HepG2 (cell line): Measurements from ENCODE around the gene POU3F1. TPM values are rescaled to one million over a fixed set of nuclear protein-coding genes. Genes with fewer than 3 reads are reported as not detected.
A peak's percentile ranks its signal among the peaks of the same experiment; 100 is the strongest.

Experiments used
- ATAC-seq: fragments of 200-7000 bp; cut with Tn5 transposase; 3 replicates; pipeline ENCODE4 v1.9.1; 2020; ENCODE audit warnings: mild to moderate bottlenecking, moderate library complexity
- BruUV-seq: library from RNA; stranded (reverse); fragments of 400-500 nt; replicated peaks from 2 replicates; lab custom pipeline; 2021; lab: Mats Ljungman, UMichigan
- CTCF ChIA-PET: fragments of 300-600 bp; formaldehyde crosslinking; extraction: SDS; loops from one replicate; lab custom pipeline; 2021; ENCODE audit warnings: low total read pairs, inconsistent platforms, low intra/inter-chr PET ratio; lab: Yijun Ruan, JAX
- POLR2A ChIA-PET: fragments of 350-600 bp; sonication (Branson Sonifier 250); formaldehyde crosslinking; loops from one replicate; lab custom pipeline; 2020; ENCODE audit warnings: antibody characterized with exemption, inconsistent platforms; lab: Yijun Ruan, JAX
- DNase-seq: peaks from one replicate; pipeline ENCODE4 v3.0.0-alpha.2; 2015; ENCODE audit warnings: low spot score
- FAIRE-seq: peaks from 3 replicates; lab custom pipeline; 2011; peaks lifted over from hg19 to GRCh38; lab: Jason Lieb, UNC
- H2AFZ ChIP-seq: one replicate; pipeline ENCODE4 v1.6.1; 2011; ENCODE audit warnings: low read length, inconsistent platforms
- H3K27ac ChIP-seq: fragments of 300-600 bp; 3 replicates; pipeline ENCODE4 v1.8.0; 2011; ENCODE audit warnings: mixed run types, mild to moderate bottlenecking, mixed read lengths, low read length, inconsistent platforms; ENCODE audit not compliant: insufficient read depth; ENCODE audit errors: extremely low read length
- H3K27me3 ChIP-seq, 2 experiments: fragments of 200-600 bp in 1 of 2; 2 replicates in 1 of 2; 3 replicates in 1 of 2; pipeline versions ENCODE4 v1.6.0 to v1.8.0; 2011; ENCODE audit warnings: low read length in 2 of 2, mild to moderate bottlenecking in 2 of 2, moderate library complexity in 2 of 2, inconsistent platforms in 1 of 2; ENCODE audit not compliant: insufficient read depth in 2 of 2, control insufficient read depth in 1 of 2
- H3K36me3 ChIP-seq, 2 experiments: fragments of 200-600 bp in 1 of 2; replicated peaks in 1 of 2; 2 replicates in 1 of 2; 3 replicates in 1 of 2; pipeline versions ENCODE4 v1.5.1 to v1.8.0; 2011; ENCODE audit warnings: low read length in 2 of 2, inconsistent platforms in 1 of 2; ENCODE audit not compliant: insufficient read depth in 2 of 2, control insufficient read depth in 1 of 2
- H3K4me1 ChIP-seq: 2 replicates; pipeline ENCODE4 v1.5.1; 2012; ENCODE audit warnings: low read length, inconsistent platforms; ENCODE audit not compliant: insufficient read depth
- H3K4me2 ChIP-seq: 2 replicates; pipeline ENCODE4 v1.6.0; 2011; ENCODE audit warnings: low read depth, low read length, inconsistent platforms
- H3K4me3 ChIP-seq, 3 experiments: fragments of 200-600 bp in 1 of 3; sonication (generic), shearing (Covaris generic) in 1 of 3; replicated peaks in 1 of 3; 2 replicates each; pipeline ENCODE4 v1.5.1; 2011 to 2016; ENCODE audit warnings: low read length in 3 of 3, inconsistent platforms in 2 of 3, low read depth in 2 of 3, mild to moderate bottlenecking in 2 of 3, control low read depth in 1 of 3, mixed read lengths in 1 of 3; ENCODE audit not compliant: insufficient read depth in 1 of 3
- H3K79me2 ChIP-seq: one replicate; pipeline ENCODE4 v1.6.1; 2011; ENCODE audit warnings: low read length, inconsistent platforms; ENCODE audit not compliant: insufficient read depth
- H3K9ac ChIP-seq: 2 replicates; pipeline ENCODE4 v1.6.0; 2011; ENCODE audit warnings: mild to moderate bottlenecking, low read depth, low read length, inconsistent platforms; ENCODE audit not compliant: insufficient read depth
- H3K9me3 ChIP-seq: 2 replicates; pipeline ENCODE4 v1.5.1; 2012; ENCODE audit warnings: mild to moderate bottlenecking, low read length
- H4K20me1 ChIP-seq: 2 replicates; pipeline ENCODE4 v1.6.0; 2011; ENCODE audit warnings: inconsistent platforms, mild to moderate bottlenecking, low read length, moderate library complexity; ENCODE audit not compliant: insufficient read depth
- ATF7-NPFF ChIP-seq: sonication (generic); formaldehyde crosslinking; IDR thresholded peaks from 2 replicates; pipeline ENCODE4 v1.8.1; 2023; ENCODE audit warnings: mild to moderate bottlenecking, low read depth, missing genetic modification reagents, moderate library complexity
- BATF2 ChIP-seq: sonication (generic); formaldehyde crosslinking; IDR thresholded peaks from 2 replicates; pipeline ENCODE4 v1.8.0; 2022; ENCODE audit warnings: mild to moderate bottlenecking, missing genetic modification reagents, moderate library complexity
- HNRNPL ChIP-seq: fragments of 200-400 bp; formaldehyde crosslinking; IDR thresholded peaks from 2 replicates; pipeline ENCODE4 v1.6.1; 2017; ENCODE audit warnings: mild to moderate bottlenecking, low read depth, low read length
- MAFF ChIP-seq: IDR thresholded peaks from 2 replicates; pipeline ENCODE4 v1.6.1; 2011; ENCODE audit warnings: low read depth, low read length, improper control_type of control experiment
- MAFK ChIP-seq, 2 experiments: IDR thresholded peaks in 1 of 2; conservative IDR thresholded peaks in 1 of 2; 2 replicates each; pipeline ENCODE4 v1.6.1; 2011; ENCODE audit warnings: improper control_type of control experiment in 2 of 2, low read length in 2 of 2
- POLR2G ChIP-seq: fragments of 200-400 bp; formaldehyde crosslinking; IDR thresholded peaks from 2 replicates; pipeline ENCODE4 v1.6.1; 2018; ENCODE audit warnings: mild to moderate bottlenecking, low read depth, low read length, moderate library complexity
- RFXAP ChIP-seq: sonication (generic); formaldehyde crosslinking; IDR thresholded peaks from 2 replicates; pipeline ENCODE4 v1.4.0; 2020; ENCODE audit warnings: missing genetic modification reagents, borderline replicate concordance
- ZNF281 ChIP-seq: sonication (generic); formaldehyde crosslinking; IDR thresholded peaks from 2 replicates; pipeline ENCODE4 v1.4.0; 2020; ENCODE audit warnings: missing genetic modification reagents, borderline replicate concordance
- ZNF605 ChIP-seq: sonication (generic); formaldehyde crosslinking; IDR thresholded peaks from 2 replicates; pipeline ENCODE4 v1.8.0; 2022; ENCODE audit warnings: mild to moderate bottlenecking, missing genetic modification reagents
- ZNF616 ChIP-seq: sonication (generic); formaldehyde crosslinking; IDR thresholded peaks from 2 replicates; pipeline ENCODE4 v1.5.0; 2020; ENCODE audit warnings: low read depth, mild to moderate bottlenecking, missing genetic modification reagents
- ZNF646 ChIP-seq: sonication (generic); formaldehyde crosslinking; IDR thresholded peaks from 2 replicates; pipeline ENCODE4 v1.9.0; 2021; ENCODE audit warnings: mild to moderate bottlenecking, missing genetic modification reagents
- WGBS: methylation state at CpG from one replicate; pipeline ENCODE4 v1.1.6; 2017; ENCODE audit warnings: low lambda C conversion rate; 5-methylcytosine and 5-hydroxymethylcytosine counted together
- in situ Hi-C: cut with HindIII; loops from 2 replicates; pipeline ENCODE4 v1.10.0; 2017; ENCODE audit warnings: low pct_unique_long_range_greater_than_20kb; ENCODE audit not compliant: extremely low pct_ligation_motif_present
- intact Hi-C: fragments of 100-400 bp; cut with micrococcal nuclease; formaldehyde crosslinking; loops from one replicate; pipeline ENCODE4 v1.10.0; 2022; ENCODE audit not compliant: unreplicated experiment
- polyA plus RNA-seq, 8 experiments: library from polyadenylated mRNA; depleted of rRNA in 3 of 8; stranded (reverse) in 7 of 8; unstranded in 1 of 8; fragments of >200 nt; fragmentation: Illumina TruSeq in 4 of 8; extraction: Trizol in 4 of 8; gene quantifications; 2 replicates each; pipeline versions ENCODE4 v1.2.1 to v1.2.3, GENCODE V29; 2011 to 2016; ENCODE audit warnings: low read depth in 4 of 8, missing spikeins in 1 of 8, mixed read lengths in 1 of 8; ENCODE audit not compliant: insufficient read depth in 1 of 8
- total RNA-seq, 5 experiments: library from RNA; depleted of rRNA; stranded (reverse); fragments of >200 nt; fragmentation: Illumina TruSeq; extraction: Trizol; gene quantifications; 2 replicates each; pipeline ENCODE4 v1.2.3, GENCODE V29; 2016; ENCODE audit warnings: low read depth in 1 of 5

Gene POU3F1
- total and polyA plus RNA-seq, 2 of the 13 experiments (the other 11 are each of a cell fraction or from before 2014, with no cell fraction given) = not detected

- in situ Hi-C loops (loop anchor here (10.0 kb wide), 1 partner anchor 555 kb away; no protein-coding TSS in a partner anchor), intact Hi-C loops (no loop called here)
- no peak overlapping the region for H3K9ac ChIP-seq
- H3K4me3 ChIP-seq = no peak overlapping the region
- H3K4me2 ChIP-seq = no peak overlapping the region
- H3K27me3 ChIP-seq = 0 out of 5 replicates have a peak, but pooled peaks cover 0 to 3% of the 10 kb centered on the region in 2 experiments
- no TSS peak for BruUV-seq
- ChIA-PET CTCF (no interaction called here), POLR2A (interaction anchor here (0.9 kb wide), 1 partner anchor 18 kb away, joined by 3 read pairs; no protein-coding TSS in a partner anchor)
- no peaks in the 10 kb centered on the region for H3K79me2 ChIP-seq
- FAIRE-seq (no peak), DNase-seq (no peak)
- H4K20me1 ChIP-seq = no peaks in the 10 kb centered on the region
- H3K27ac ChIP-seq = no peak overlapping the region
- H3K9me3 ChIP-seq = no peaks in the 10 kb centered on the region
- 81% methylated on average over 8 of the region's 12 CpGs for WGBS
- TF ChIP-seq ZNF646 (no peak), POLR2G (peak; percentile 20; the same call in 1 of the 2 replicates), RFXAP (CRISPR knock-in tag) (no peak), ATF7-NPFF (CRISPR knock-in tag) (no peak), ZNF281 (CRISPR knock-in tag) (peak; percentile 46; the same call in 1 of the 2 replicates), MAFK (conservative IDR thresholded peaks at IDR 0.05 in 1 of 2, IDR thresholded peaks at IDR 0.05 in 1 of 2; ENCODE audit: low read length in 2 of 2) (peak; percentile 83 to 93), BATF2 (CRISPR knock-in tag) (no peak), ZNF605 (CRISPR knock-in tag) (no peak), MAFF (peak; percentile 85), HNRNPL (0 out of 2 replicates have a peak, but pooled peaks have one; percentile 24), ZNF616 (CRISPR knock-in tag) (no peak)
- TF ChIP-seq, all 625 proteins: peak for 5
- Histone ChIP-seq H2AFZ (no peak overlapping the region), H3K4me1 (peaks cover 25% of the 10 kb centered on the region), H3K36me3 (peaks cover 7 to 12% of the 10 kb centered on the region in 2 experiments; a peak in 4 of 5 replicates)
- peak; percentile 9; the same call in 1 of the 3 replicates for ATAC-seq
These were observed 16.7 kb downstream of the POU3F1 start for GRCh38 chr1:38029685-38030511.
